Suprapubic skin (tissue), 4 donors: ENCODE measurements around the gene MTCH1. TPM values are rescaled to one million over a fixed set of nuclear protein-coding genes. Genes with fewer than 3 reads are reported as not detected.

Experiments
- DNase-seq, 2 donors: peaks; one replicate each; pipeline ENCODE4 v3.0.0-alpha.2; 2019; ENCODE audit warnings: low spot score in 2 of 2
- H3K27ac ChIP-seq: fragments of 200-600 bp; sonication (generic); one replicate; pipeline ENCODE4 v1.5.1; 2019
- H3K27me3 ChIP-seq: fragments of 200-600 bp; sonication (generic); one replicate; pipeline ENCODE4 v1.5.1; 2019
- H3K36me3 ChIP-seq: fragments of 200-600 bp; sonication (generic); one replicate; pipeline ENCODE4 v1.5.1; 2019
- H3K4me1 ChIP-seq: fragments of 200-600 bp; sonication (generic); one replicate; pipeline ENCODE4 v1.5.1; 2019
- H3K4me3 ChIP-seq: fragments of 200-600 bp; sonication (generic); one replicate; pipeline ENCODE4 v1.5.1; 2019; ENCODE audit warnings: mild to moderate bottlenecking
- H3K9me3 ChIP-seq: fragments of 200-600 bp; sonication (generic); one replicate; pipeline ENCODE4 v1.5.1; 2019
- CTCF ChIP-seq, 2 donors: fragments of 200-600 bp in 1 of 2; fragments of 450-650 bp in 1 of 2; sonication (generic) in 1 of 2; IDR thresholded peaks; one replicate each; pipeline ENCODE4 v1.5.1; 2016 to 2019; ENCODE audit warnings: antibody characterized with exemption in 2 of 2, mild to moderate bottlenecking in 1 of 2, moderate library complexity in 1 of 2
- EP300 ChIP-seq: sonication (generic); formaldehyde crosslinking; IDR thresholded peaks from one replicate; pipeline ENCODE4 v1.6.1; 2017; ENCODE audit warnings: antibody characterized with exemption
- POLR2A ChIP-seq, 2 donors: fragments of 450-650 bp; IDR thresholded peaks; one replicate each; pipeline ENCODE4 v1.6.1; 2017; ENCODE audit warnings: antibody characterized with exemption in 2 of 2, mild to moderate bottlenecking in 2 of 2, moderate library complexity in 2 of 2
- POLR2AphosphoS5 ChIP-seq, 3 donors: sonication (generic); formaldehyde crosslinking; IDR thresholded peaks; one replicate each; pipeline ENCODE4 v1.6.1; 2017; ENCODE audit warnings: antibody characterized with exemption in 3 of 3
- WGBS: methylation state at CpG from one replicate; pipeline ENCODE4 v1.1.5; 2018; 5-methylcytosine and 5-hydroxymethylcytosine counted together
- total RNA-seq, 4 donors: library from RNA; depleted of rRNA; stranded (reverse); fragments of >200 nt; gene quantifications; one replicate each; pipeline ENCODE4 v1.1.0, GENCODE V29; 2016

The MTCH1 gene
- total RNA-seq, 4 donors from 2014 or later: 160 to 220 (median 183) TPM

- no peak overlapping the region for H3K4me3 ChIP-seq
- H3K36me3 ChIP-seq: peaks cover 23% of the 10 kb centered on the region
- H3K4me1 ChIP-seq: peaks cover 25% of the 10 kb centered on the region
- no peak for DNase-seq
- H3K27ac ChIP-seq: no peak overlapping the region
- WGBS: 66% methylated on average over 12 of the region's 13 CpGs
- H3K27me3 ChIP-seq: no peaks in the 10 kb centered on the region
- TF ChIP-seq POLR2A (IDR thresholded peaks at IDR 0.05): no peak
- TF ChIP-seq EP300: no peak
- TF ChIP-seq POLR2AphosphoS5 (IDR thresholded peaks at IDR 0.05): no peak
- no peak for TF ChIP-seq CTCF (IDR thresholded peaks at IDR 0.05)
- no peaks in the 10 kb centered on the region for H3K9me3 ChIP-seq
Observed at GRCh38 chr6:36927691-36928546, 58.1 kb downstream of the MTCH1 start.

GRCh38 chr6:36926708-36927513, 59.1 kb downstream of the MTCH1 start:
- Histone ChIP-seq H3K4me3 (no peak overlapping the region), H3K4me1 (peaks cover 25% of the 10 kb centered on the region), H3K9me3 (no peaks in the 10 kb centered on the region), H3K27me3 (no peaks in the 10 kb centered on the region), H3K36me3 (peaks cover 28% of the 10 kb centered on the region), H3K27ac (no peak overlapping the region)
- WGBS: 79% methylated on average over 10 of the region's 10 CpGs
- TF ChIP-seq EP300 (no peak), POLR2A (IDR thresholded peaks at IDR 0.05) (no peak), CTCF (IDR thresholded peaks at IDR 0.05) (no peak), POLR2AphosphoS5 (IDR thresholded peaks at IDR 0.05) (no peak)
- DNase-seq: no peak

- peaks cover 25% of the 10 kb centered on the region for H3K4me1 ChIP-seq
- H3K27ac ChIP-seq: no peak overlapping the region
- no peak for DNase-seq
- peaks cover 38% of the 10 kb centered on the region for H3K36me3 ChIP-seq
- TF ChIP-seq POLR2AphosphoS5 (IDR thresholded peaks at IDR 0.05) (no peak), POLR2A (IDR thresholded peaks at IDR 0.05) (no peak), CTCF (IDR thresholded peaks at IDR 0.05) (no peak), EP300 (no peak)
- 90% methylated on average over 4 of the region's 4 CpGs for WGBS
- no peaks in the 10 kb centered on the region for H3K27me3 ChIP-seq
- H3K9me3 ChIP-seq: no peaks in the 10 kb centered on the region
- H3K4me3 ChIP-seq: no peak overlapping the region
Observed at GRCh38 chr6:36925809-36926208, 60.2 kb downstream of the MTCH1 start.

GRCh38 chr6:36924778-36925374, 61.1 kb downstream of the MTCH1 start:
- H3K36me3 ChIP-seq: peaks cover 45% of the 10 kb centered on the region
- no peaks in the 10 kb centered on the region for H3K9me3 ChIP-seq
- TF ChIP-seq POLR2A (IDR thresholded peaks at IDR 0.05): no peak
- no peak for TF ChIP-seq CTCF (IDR thresholded peaks at IDR 0.05)
- no peak for TF ChIP-seq POLR2AphosphoS5 (IDR thresholded peaks at IDR 0.05)
- TF ChIP-seq EP300: no peak
- no peak overlapping the region for H3K27ac ChIP-seq
- H3K27me3 ChIP-seq: no peaks in the 10 kb centered on the region
- no peak for DNase-seq
- H3K4me3 ChIP-seq: no peak overlapping the region
- H3K4me1 ChIP-seq: peaks cover 27% of the 10 kb centered on the region
- WGBS: 86% methylated on average over 5 of the region's 5 CpGs
